ENCODE measurements around the gene PCDHA8.
"Not testable (repeated sequence)": the region's sequence is repeated elsewhere in the genome, so short reads cannot be mapped to it uniquely, and the experiment has no call there.

PCDHA8 gene

GRCh38 chr5:140840978-140841962, at the start of gene PCDHA8:
TSS of gene PCDHA8 (plus strand) at chr5:140841187. CDS start at chr5:140841322, 135 bp downstream.
- peak; percentile 22 for DNase-seq

GRCh38 chr5:140794595-140795258, 46.3 kb upstream of the PCDHA8 start, which contains the start of gene PCDHA2:
TSS of gene PCDHA2 (plus strand) at chr5:140794852.
- DNase-seq, result no peak

GRCh38 chr5:140795259-140795641, 45.7 kb upstream of the PCDHA8 start:
- DNase-seq, result no peak

GRCh38 chr5:140796072-140796717, 44.8 kb upstream of the PCDHA8 start:
- not testable (repeated sequence) for DNase-seq

- no peak for DNase-seq
Measured at GRCh38 chr5:140796718-140797095, 44.3 kb upstream of the PCDHA8 start.

DNA sequence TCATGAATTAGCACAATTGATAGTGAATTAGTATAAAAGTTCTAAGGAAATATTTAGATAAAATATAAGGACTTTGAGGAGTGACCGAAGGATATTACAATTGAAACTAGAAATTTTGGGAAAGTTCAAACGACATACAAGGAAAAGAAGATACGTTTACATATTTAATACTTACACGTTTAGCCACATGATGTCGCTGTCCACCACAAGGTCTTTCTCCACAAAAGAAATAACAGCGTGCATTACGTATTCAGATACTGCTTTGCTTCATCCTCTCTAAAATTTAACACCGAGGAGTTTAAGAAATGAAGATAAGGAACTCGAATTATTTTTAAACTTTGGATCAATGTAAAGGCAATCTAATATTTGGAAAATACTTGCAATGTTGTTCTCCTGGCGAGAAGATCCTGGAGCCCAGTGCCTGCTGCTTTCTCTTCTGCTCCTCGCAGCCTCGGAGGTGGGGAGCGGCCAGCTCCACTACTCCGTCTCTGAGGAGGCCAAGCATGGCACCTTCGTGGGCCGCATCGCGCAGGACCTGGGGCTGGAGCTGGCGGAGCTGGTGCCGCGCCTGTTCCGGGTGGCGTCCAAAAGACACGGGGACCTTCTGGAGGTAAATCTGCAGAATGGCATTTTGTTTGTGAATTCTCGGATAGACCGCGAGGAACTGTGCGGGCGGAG, 40.0 kb upstream of the PCDHA8 start, which contains the start of gene PCDHA3:
Gene PCDHA3, plus strand, starts transcription at position 242 of the 678 bp plus-strand sequence.
- no peak for DNase-seq

- DNase-seq, result no peak
Measured at GRCh38 chr5:140801494-140801841, 39.5 kb upstream of the PCDHA8 start.

DNA sequence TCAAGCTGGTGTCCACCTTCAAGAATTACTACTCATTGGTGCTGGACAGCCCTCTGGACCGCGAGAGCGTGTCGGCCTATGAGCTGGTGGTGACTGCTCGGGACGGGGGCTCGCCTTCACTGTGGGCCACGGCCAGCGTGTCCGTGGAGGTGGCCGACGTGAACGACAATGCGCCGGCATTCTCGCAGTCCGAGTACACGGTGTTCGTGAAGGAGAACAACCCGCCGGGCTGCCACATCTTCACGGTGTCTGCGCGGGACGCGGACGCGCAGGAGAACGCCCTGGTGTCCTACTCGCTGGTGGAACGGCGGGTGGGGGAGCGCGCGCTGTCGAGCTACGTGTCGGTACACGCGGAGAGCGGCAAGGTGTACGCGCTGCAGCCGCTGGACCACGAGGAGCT, 38.6 kb upstream of the PCDHA8 start:
- DNase-seq, result not testable (repeated sequence)

- no peak for DNase-seq
Measured at GRCh38 chr5:140802781-140803271, 38.2 kb upstream of the PCDHA8 start.

GRCh38 chr5:140806834-140807775, 33.9 kb upstream of the PCDHA8 start, which contains the start of gene PCDHA4:
TSS of gene PCDHA4 (plus strand) at chr5:140807068.
- peak; percentile 41 for DNase-seq

DNA sequence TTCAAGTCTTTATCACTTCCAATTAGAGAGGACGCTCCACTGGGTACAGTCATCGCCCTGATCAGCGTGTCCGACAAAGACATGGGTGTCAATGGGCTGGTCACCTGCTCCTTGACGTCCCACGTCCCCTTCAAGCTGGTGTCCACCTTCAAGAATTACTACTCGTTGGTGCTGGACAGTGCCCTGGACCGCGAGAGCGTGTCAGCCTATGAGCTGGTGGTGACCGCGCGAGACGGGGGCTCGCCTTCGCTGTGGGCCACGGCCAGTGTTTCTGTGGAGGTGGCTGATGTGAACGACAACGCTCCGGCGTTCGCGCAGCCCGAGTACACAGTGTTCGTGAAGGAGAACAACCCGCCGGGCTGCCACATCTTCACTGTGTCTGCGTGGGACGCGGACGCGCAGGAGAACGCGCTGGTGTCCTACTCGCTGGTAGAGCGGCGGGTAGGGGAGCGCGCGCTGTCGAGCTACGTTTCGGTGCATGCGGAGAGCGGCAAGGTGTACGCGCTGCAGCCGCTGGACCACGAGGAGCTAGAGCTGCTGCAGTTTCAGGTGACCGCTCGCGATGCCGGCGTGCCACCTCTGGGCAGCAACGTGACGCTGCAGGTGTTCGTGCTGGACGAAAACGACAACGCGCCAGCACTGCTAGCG, 32.6 kb upstream of the PCDHA8 start:
- not testable (repeated sequence) for DNase-seq

- DNase-seq, result no peak
Measured at GRCh38 chr5:140808889-140809291, 32.1 kb upstream of the PCDHA8 start.

- DNase-seq, result peak; percentile 51
Measured at GRCh38 chr5:140821375-140822280, 19.4 kb upstream of the PCDHA8 start, which contains the start of gene PCDHA5. TSS of gene PCDHA5 (plus strand) at chr5:140821613.

GRCh38 chr5:140822281-140822629, 18.7 kb upstream of the PCDHA8 start:
- DNase-seq, result no peak

- DNase-seq, result not testable (repeated sequence)
Measured at GRCh38 chr5:140822969-140823368, 18.0 kb upstream of the PCDHA8 start.

GRCh38 chr5:140823475-140823874, 17.5 kb upstream of the PCDHA8 start:
- no peak for DNase-seq

DNA sequence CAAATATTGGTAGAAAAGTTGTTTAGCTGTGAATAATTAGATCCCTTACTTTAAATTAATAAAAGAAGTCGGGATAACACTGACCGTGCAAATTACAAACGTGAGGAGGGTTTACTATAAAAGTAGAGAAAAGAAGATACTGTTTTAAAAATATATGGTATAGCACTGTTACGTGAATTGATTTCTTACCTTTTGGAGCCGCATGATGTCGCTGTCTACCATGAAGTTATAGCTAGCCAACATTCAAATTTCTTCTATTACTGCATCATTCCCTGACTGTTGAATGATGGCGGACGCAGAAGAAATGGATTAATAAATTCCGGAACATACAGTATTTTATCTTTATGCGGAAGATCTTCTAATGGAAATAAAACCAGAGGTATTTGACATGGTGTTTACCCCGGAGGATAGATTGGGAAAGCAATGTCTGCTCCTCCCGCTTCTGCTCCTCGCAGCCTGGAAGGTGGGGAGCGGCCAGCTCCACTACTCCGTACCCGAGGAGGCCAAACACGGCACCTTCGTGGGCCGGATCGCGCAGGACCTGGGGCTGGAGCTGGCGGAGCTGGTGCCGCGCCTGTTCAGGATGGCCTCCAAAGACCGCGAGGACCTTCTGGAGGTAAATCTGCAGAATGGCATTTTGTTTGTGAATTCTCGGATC, 13.2 kb upstream of the PCDHA8 start, which contains the start of gene PCDHA6:
Gene PCDHA6, plus strand, starts transcription at position 257 of the 658 bp plus-strand sequence. Its CDS starts 132 bp downstream, at position 389.
- no peak for DNase-seq

DNA sequence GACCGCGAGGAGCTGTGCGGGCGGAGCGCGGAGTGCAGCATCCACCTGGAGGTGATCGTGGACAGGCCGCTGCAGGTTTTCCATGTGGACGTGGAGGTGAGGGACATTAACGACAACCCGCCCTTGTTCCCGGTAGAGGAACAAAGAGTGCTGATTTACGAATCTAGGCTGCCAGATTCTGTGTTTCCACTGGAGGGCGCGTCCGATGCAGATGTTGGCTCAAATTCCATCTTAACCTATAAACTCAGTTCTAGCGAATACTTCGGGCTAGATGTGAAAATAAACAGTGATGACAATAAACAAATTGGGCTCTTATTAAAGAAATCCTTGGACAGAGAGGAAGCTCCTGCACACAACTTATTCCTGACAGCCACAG, 12.6 kb upstream of the PCDHA8 start:
- DNase-seq, result no peak
